ENCODE results near the gene RNASE1.

DNA sequence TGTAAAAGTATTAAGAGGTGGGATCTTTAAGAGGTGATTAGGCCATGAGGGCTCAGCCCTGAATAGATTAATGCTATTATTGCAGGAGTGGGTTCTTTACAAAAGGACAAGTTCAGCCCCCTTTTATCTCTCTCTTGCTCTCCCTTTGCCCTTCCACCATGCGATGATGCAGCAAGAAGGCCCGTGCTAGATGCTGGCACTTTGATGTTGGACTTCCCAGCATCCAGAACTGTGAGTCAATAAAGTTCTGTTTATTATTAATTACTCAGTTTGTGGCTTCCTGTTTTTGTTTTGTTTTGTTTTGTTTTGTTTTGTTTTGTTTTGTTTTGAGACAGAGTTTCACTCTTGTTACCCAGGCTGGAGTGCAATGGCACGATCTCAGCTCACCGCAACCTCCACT is 10.1 kb downstream of the RNASE1 start:
- TF ChIP-seq, protein P1, sequence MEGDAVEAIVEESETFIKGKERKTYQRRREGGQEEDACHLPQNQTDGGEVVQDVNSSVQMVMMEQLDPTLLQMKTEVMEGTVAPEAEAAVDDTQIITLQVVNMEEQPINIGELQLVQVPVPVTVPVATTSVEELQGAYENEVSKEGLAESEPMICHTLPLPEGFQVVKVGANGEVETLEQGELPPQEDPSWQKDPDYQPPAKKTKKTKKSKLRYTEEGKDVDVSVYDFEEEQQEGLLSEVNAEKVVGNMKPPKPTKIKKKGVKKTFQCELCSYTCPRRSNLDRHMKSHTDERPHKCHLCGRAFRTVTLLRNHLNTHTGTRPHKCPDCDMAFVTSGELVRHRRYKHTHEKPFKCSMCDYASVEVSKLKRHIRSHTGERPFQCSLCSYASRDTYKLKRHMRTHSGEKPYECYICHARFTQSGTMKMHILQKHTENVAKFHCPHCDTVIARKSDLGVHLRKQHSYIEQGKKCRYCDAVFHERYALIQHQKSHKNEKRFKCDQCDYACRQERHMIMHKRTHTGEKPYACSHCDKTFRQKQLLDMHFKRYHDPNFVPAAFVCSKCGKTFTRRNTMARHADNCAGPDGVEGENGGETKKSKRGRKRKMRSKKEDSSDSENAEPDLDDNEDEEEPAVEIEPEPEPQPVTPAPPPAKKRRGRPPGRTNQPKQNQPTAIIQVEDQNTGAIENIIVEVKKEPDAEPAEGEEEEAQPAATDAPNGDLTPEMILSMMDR (IDR thresholded peaks at IDR 0.05): no peak
- no peak for TF ChIP-seq POLR2A (IDR thresholded peaks at IDR 0.05)
